LNCaP clone FGC (cell line): ENCODE results near the gene ZNF219.

Experiments used
- DNase-seq: peaks from one replicate; pipeline ENCODE4 v3.0.0-alpha.2; 2011; ENCODE audit warnings: low read depth
- H3K4me3 ChIP-seq: 2 replicates; pipeline ENCODE4 v1.5.1; 2011; ENCODE audit warnings: mild to moderate bottlenecking, low read depth, low read length, control low read depth
- TF ChIP-seq, protein P1 (sequence below): IDR thresholded peaks from 2 replicates; pipeline ENCODE4 v1.5.1; 2012; ENCODE audit warnings: mild to moderate bottlenecking; ENCODE audit not compliant: control insufficient read depth, insufficient read depth; ENCODE audit errors: extremely low read depth

The ZNF219 gene

GRCh38 chr14:21072781-21073339, 25.6 kb downstream of the ZNF219 start:
- DNase-seq = no peak
- TF ChIP-seq, protein P1, sequence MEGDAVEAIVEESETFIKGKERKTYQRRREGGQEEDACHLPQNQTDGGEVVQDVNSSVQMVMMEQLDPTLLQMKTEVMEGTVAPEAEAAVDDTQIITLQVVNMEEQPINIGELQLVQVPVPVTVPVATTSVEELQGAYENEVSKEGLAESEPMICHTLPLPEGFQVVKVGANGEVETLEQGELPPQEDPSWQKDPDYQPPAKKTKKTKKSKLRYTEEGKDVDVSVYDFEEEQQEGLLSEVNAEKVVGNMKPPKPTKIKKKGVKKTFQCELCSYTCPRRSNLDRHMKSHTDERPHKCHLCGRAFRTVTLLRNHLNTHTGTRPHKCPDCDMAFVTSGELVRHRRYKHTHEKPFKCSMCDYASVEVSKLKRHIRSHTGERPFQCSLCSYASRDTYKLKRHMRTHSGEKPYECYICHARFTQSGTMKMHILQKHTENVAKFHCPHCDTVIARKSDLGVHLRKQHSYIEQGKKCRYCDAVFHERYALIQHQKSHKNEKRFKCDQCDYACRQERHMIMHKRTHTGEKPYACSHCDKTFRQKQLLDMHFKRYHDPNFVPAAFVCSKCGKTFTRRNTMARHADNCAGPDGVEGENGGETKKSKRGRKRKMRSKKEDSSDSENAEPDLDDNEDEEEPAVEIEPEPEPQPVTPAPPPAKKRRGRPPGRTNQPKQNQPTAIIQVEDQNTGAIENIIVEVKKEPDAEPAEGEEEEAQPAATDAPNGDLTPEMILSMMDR = no peak
- no peak overlapping the region for H3K4me3 ChIP-seq

- TF ChIP-seq, protein P1 = no peak
- no peak overlapping the region for H3K4me3 ChIP-seq
- DNase-seq = no peak
Observed at GRCh38 chr14:21072031-21072473, 26.4 kb downstream of the ZNF219 start.

DNA sequence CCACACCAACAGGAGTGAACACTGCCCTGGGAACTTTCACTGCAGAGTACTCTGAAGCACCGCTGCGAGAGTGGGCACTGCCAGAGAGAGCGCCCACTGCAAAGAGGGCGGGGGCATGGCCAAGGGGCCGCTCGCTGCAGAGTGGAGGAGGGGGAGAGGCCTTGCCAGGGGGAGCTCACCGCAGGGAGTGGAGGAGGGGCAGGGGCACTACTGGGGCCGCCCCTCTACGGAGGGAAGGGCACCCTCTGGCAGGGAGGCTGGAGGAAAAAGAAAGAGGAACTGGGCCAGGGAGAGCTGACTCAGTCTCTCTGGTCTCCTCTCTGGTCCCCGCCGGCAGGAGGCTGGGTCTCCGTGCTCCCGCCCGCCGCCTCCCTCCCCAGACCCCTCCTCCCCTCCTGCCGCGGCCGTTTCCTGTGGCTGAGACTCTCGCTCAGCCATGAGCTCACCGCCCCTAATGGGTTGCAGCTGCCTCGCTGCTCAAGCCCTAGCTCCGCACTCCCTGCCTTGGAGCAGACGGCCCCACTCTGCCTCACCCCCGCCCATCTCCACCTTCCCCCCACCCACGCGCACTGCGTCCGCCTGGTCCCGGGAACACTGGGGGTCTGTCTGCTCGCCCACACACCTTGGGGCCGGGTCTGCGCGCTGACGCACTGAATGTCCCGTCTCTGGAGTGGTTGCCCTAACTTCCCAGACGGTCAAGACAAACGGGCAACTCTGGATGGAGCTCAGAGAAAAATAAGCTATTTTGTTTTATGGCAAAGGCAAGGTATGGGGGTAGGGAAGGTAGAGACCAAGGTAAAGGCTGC, 27.0 kb downstream of the ZNF219 start:
- no peak for DNase-seq
- TF ChIP-seq, protein P1 = no peak
- peak overlapping the region; percentile 66 for H3K4me3 ChIP-seq

DNA sequence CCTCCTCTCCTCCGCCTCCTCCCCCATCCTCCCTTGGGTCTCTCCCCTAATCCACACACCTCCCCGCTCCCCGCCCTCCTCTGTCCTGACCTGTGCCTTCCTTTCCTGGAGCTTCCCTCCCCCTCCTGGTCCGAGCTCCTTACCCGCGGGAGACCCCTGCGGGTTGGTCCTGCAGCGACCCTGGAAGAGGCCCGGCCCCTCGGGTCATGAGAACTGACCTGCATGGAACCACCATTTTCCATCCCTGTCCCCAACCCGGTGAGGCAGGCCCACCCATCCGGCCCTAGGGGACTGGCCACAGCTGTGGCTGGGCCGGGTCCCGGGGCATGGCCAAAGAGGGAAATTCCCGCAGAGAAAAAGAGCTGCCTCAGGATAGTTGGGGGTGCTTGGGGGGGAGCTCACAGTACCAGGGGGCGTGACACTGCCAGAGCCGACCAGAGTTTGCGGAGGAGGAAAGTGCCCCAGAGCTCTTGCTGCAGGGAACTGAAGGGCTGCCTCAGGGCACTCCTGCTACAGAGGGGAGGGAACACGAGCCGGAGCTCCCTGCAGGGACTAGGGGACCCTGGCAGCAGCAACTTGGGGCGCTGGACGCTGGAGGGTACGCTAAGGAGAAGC, 27.7 kb downstream of the ZNF219 start:
- H3K4me3 ChIP-seq = peak overlapping the region; percentile 66
- TF ChIP-seq, protein P1 = peak; percentile 7; the same call in 1 of the 2 replicates
- no peak for DNase-seq

DNA sequence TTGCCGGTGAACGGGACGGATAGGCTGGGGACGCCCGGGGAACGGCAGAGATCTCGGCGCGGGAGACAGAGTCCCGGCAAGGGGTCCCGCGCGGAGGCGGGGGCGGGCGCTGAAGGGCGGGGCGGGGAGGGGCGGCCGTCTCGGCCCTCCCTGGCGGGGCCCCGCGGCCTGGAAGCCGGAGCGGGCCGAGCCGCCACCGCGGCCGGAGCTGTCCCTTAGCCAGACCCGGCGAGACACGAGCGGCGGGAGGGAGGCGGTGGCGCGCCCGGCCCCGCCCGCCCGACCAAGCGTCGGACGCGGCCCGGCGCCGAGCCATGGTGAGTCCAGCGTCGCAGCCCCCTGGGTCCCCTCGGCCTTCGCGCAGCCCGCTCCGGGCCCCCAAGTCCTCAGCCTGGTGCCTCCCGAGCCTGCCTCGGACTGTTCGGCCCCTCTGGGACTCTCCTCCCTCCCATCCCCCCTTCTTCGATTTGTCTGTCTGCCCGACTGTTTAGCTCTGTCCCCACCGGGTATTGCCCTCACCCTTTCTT, 28.3 kb downstream of the ZNF219 start, which contains the start of gene ARHGEF40:
Gene ARHGEF40, plus strand, starts transcription at position 222 of the 527 bp plus-strand sequence. Its CDS starts 93 bp downstream, at position 315.
- TF ChIP-seq, protein P1 = no peak
- no peak for DNase-seq
- peak within 1 kb of the TSS; percentile 66 for H3K4me3 ChIP-seq

GRCh38 chr14:21069388-21070082, 28.9 kb downstream of the ZNF219 start:
- peak overlapping the region; percentile 51 for H3K4me3 ChIP-seq
- DNase-seq = no peak
- TF ChIP-seq, protein P1 = no peak
